Neural cell (in vitro differentiated cells): ENCODE measurements around the gene FGF14. TPM values are rescaled to one million over a fixed set of nuclear protein-coding genes. Genes with fewer than 3 reads are reported as not detected.

Experiments used
- H2AFZ ChIP-seq: fragments of 200-600, 300-800 bp; sonication (generic), shearing (Covaris generic); 2 replicates; pipeline ENCODE4 v1.6.0; 2014; ENCODE audit warnings: low read depth, mild to moderate bottlenecking, antibody characterized with exemption, low read length, moderate library complexity
- H3F3A ChIP-seq: fragments of 200-600 bp; shearing (Covaris generic); 2 replicates; pipeline ENCODE4 v1.6.1; 2016; ENCODE audit warnings: mild to moderate bottlenecking, moderate library complexity, mixed read lengths, antibody characterized with exemption, low read length; ENCODE audit not compliant: insufficient read depth, poor library complexity, severe bottlenecking
- H3K27ac ChIP-seq: fragments of 200-600, 300-800 bp; sonication (generic), shearing (Covaris generic); 2 replicates; pipeline ENCODE4 v1.5.1; 2014; ENCODE audit warnings: mild to moderate bottlenecking, low read length, moderate library complexity
- H3K27me3 ChIP-seq: fragments of 300-800, 200-600 bp; sonication (generic), shearing (Covaris generic); 2 replicates; pipeline ENCODE4 v1.6.0; 2014; ENCODE audit warnings: mild to moderate bottlenecking, low read depth, low read length, moderate library complexity; ENCODE audit not compliant: insufficient read depth
- H3K36me3 ChIP-seq: fragments of 300-800, 200-600 bp; sonication (generic), shearing (Covaris generic); 2 replicates; pipeline ENCODE4 v1.5.1; 2014; ENCODE audit warnings: mild to moderate bottlenecking, antibody characterized with exemption, low read length, moderate library complexity; ENCODE audit not compliant: insufficient read depth
- H3K4me2 ChIP-seq: fragments of 300-800, 200-600 bp; sonication (generic), shearing (Covaris generic); 2 replicates; pipeline ENCODE4 v1.6.0; 2014; ENCODE audit warnings: mild to moderate bottlenecking, low read length
- H3K4me3 ChIP-seq: fragments of 300-800, 200-600 bp; sonication (generic), shearing (Covaris generic); 2 replicates; pipeline ENCODE4 v1.5.1; 2014; ENCODE audit warnings: mild to moderate bottlenecking, low read length, moderate library complexity
- H3K79me2 ChIP-seq: fragments of 200-600 bp; shearing (Covaris generic); replicated peaks from 2 replicates; pipeline ENCODE4 v1.6.0; 2014; ENCODE audit warnings: mild to moderate bottlenecking, low read length, moderate library complexity; ENCODE audit not compliant: insufficient read depth
- H3K9ac ChIP-seq: fragments of 300-800, 200-600 bp; sonication (generic), shearing (Covaris generic); 2 replicates; pipeline ENCODE4 v1.6.1; 2016; ENCODE audit warnings: mild to moderate bottlenecking, low read length, mixed read lengths
- H3K9me2 ChIP-seq: fragments of 200-600 bp; shearing (Covaris generic); 2 replicates; pipeline ENCODE4 v1.6.1; 2016; ENCODE audit warnings: mild to moderate bottlenecking, low read length, mixed read lengths; ENCODE audit not compliant: insufficient read depth
- H3K9me3 ChIP-seq: fragments of 200-600, 300-800 bp; sonication (generic), shearing (Covaris generic); 2 replicates; pipeline ENCODE4 v1.6.1; 2016; ENCODE audit warnings: mild to moderate bottlenecking, mixed run types, low read length, moderate library complexity, mixed read lengths
- H4K20me1 ChIP-seq: fragments of 200-600 bp; shearing (Covaris generic); 2 replicates; pipeline ENCODE4 v1.6.1; 2016; ENCODE audit warnings: mild to moderate bottlenecking, mixed run types; ENCODE audit not compliant: insufficient read depth
- CTCF ChIP-seq: fragments of 450-650 bp; IDR thresholded peaks from 2 replicates; pipeline ENCODE4 v1.5.1; 2014; ENCODE audit warnings: antibody characterized with exemption, mild to moderate bottlenecking, moderate library complexity; ENCODE audit not compliant: poor library complexity, severe bottlenecking
- EP300 ChIP-seq: fragments of 450-650 bp; conservative IDR thresholded peaks from 2 replicates; pipeline ENCODE4 v1.6.1; 2014; ENCODE audit warnings: antibody characterized with exemption, mild to moderate bottlenecking, moderate library complexity; ENCODE audit not compliant: poor library complexity, severe bottlenecking
- EZH2 ChIP-seq: fragments of 200-600, 300-800 bp; shearing (Covaris generic), sonication (generic); IDR thresholded peaks from 2 replicates; pipeline ENCODE4 v1.6.1; 2014; ENCODE audit warnings: antibody characterized with exemption, low read length, borderline replicate concordance, mild to moderate bottlenecking; ENCODE audit not compliant: insufficient read depth, poor library complexity, severe bottlenecking
- MXI1 ChIP-seq: fragments of 450-650 bp; conservative IDR thresholded peaks from 2 replicates; pipeline ENCODE4 v1.6.1; 2014; ENCODE audit warnings: antibody characterized with exemption, mild to moderate bottlenecking; ENCODE audit not compliant: poor library complexity, severe bottlenecking
- POLR2AphosphoS5 ChIP-seq: IDR thresholded peaks from 2 replicates; pipeline ENCODE4 v1.6.1; 2012
- RAD21 ChIP-seq: fragments of 450-650 bp; conservative IDR thresholded peaks from 2 replicates; pipeline ENCODE4 v1.6.1; 2014; ENCODE audit warnings: antibody characterized with exemption, mild to moderate bottlenecking, moderate library complexity
- SMC3 ChIP-seq: fragments of 450-650 bp; conservative IDR thresholded peaks from 2 replicates; pipeline ENCODE4 v1.6.1; 2014; ENCODE audit warnings: antibody characterized with exemption, mild to moderate bottlenecking, moderate library complexity; ENCODE audit not compliant: poor library complexity
- TAF1 ChIP-seq: IDR thresholded peaks from 2 replicates; pipeline ENCODE4 v1.6.1; 2012; ENCODE audit warnings: low read depth
- polyA plus RNA-seq: library from polyadenylated mRNA; depleted of rRNA; stranded (reverse); fragments of >200 nt; gene quantifications from 2 replicates; pipeline ENCODE4 v1.2.3, GENCODE V29; 2014
- TF ChIP-seq, protein P1 (sequence below): IDR thresholded peaks from 2 replicates; pipeline ENCODE4 v1.6.1; 2012; ENCODE audit warnings: borderline replicate concordance

Gene FGF14
- polyA plus RNA-seq, 1 donor from 2014 or later = 36.4 TPM

DNA sequence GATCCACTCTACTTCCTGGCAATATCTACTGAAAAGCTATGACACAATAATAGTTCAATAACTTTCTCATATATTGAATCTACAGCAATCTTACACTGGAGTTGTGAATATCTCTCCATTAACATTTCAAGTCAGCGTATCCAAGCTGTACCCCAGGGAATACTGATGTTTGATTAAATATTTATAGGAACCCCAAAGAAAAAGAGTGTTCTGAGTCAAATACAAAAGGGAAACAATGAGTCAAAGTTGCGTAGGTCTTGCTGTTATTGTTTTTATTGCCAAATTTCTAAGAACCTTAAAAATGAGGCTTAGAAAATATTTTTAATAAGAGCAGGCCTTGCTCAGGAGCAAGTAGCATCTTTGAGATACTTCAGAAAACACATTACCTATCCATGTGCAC is 415.5 kb downstream of the FGF14 start (continued):
- no peak for TF ChIP-seq TAF1
- no peak for TF ChIP-seq MXI1
- TF ChIP-seq POLR2AphosphoS5 = no peak

GRCh38 chr13:101985321-101985720 is 416.5 kb downstream of the FGF14 start:
- no peak overlapping the region for H3K4me2 ChIP-seq
- no peaks in the 10 kb centered on the region for H3K9me2 ChIP-seq
- peak overlapping the region; percentile 11 for H2AFZ ChIP-seq
- no peak overlapping the region for H3K9ac ChIP-seq
- H3F3A ChIP-seq = no peaks in the 10 kb centered on the region
- H3K9me3 ChIP-seq = no peaks in the 10 kb centered on the region
- H3K36me3 ChIP-seq = no peaks in the 10 kb centered on the region
- H3K27me3 ChIP-seq = no peaks in the 10 kb centered on the region
- H3K79me2 ChIP-seq = no peaks in the 10 kb centered on the region
- H3K27ac ChIP-seq = peak overlapping the region; percentile 44
- H4K20me1 ChIP-seq = no peaks in the 10 kb centered on the region
- no peak overlapping the region for H3K4me3 ChIP-seq
- TF ChIP-seq, protein P1, sequence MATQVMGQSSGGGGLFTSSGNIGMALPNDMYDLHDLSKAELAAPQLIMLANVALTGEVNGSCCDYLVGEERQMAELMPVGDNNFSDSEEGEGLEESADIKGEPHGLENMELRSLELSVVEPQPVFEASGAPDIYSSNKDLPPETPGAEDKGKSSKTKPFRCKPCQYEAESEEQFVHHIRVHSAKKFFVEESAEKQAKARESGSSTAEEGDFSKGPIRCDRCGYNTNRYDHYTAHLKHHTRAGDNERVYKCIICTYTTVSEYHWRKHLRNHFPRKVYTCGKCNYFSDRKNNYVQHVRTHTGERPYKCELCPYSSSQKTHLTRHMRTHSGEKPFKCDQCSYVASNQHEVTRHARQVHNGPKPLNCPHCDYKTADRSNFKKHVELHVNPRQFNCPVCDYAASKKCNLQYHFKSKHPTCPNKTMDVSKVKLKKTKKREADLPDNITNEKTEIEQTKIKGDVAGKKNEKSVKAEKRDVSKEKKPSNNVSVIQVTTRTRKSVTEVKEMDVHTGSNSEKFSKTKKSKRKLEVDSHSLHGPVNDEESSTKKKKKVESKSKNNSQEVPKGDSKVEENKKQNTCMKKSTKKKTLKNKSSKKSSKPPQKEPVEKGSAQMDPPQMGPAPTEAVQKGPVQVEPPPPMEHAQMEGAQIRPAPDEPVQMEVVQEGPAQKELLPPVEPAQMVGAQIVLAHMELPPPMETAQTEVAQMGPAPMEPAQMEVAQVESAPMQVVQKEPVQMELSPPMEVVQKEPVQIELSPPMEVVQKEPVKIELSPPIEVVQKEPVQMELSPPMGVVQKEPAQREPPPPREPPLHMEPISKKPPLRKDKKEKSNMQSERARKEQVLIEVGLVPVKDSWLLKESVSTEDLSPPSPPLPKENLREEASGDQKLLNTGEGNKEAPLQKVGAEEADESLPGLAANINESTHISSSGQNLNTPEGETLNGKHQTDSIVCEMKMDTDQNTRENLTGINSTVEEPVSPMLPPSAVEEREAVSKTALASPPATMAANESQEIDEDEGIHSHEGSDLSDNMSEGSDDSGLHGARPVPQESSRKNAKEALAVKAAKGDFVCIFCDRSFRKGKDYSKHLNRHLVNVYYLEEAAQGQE = no peak
- TF ChIP-seq CTCF (no peak), MXI1 (no peak), POLR2AphosphoS5 (no peak), EP300 (no peak), TAF1 (no peak), EZH2 (no peak), SMC3 (no peak), RAD21 (no peak)

DNA sequence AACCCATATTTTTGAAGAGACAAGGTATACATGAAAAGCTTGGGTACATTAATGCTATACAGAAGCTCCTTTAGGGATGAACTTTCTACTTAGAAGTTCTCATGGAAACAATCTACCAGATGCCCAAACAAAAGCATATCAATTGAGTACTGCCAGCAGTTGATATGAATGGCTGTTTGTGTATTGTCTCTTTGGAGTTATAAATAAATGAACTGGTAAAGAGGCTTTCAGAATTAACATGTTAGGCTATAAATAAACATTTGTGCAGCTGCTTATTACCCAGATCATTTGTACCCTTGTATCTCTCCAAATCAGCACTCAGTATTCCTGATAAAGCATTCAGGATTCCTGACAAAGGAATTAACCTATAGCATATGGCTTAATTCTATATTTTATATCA is 418.9 kb downstream of the FGF14 start:
- H3K36me3 ChIP-seq = no peaks in the 10 kb centered on the region
- H3K9me2 ChIP-seq = no peaks in the 10 kb centered on the region
- no peak overlapping the region for H3K4me2 ChIP-seq
- TF ChIP-seq EP300 (no peak), POLR2AphosphoS5 (no peak), RAD21 (no peak), MXI1 (no peak), TAF1 (no peak)
- no peak overlapping the region for H3K9ac ChIP-seq
- H3K4me3 ChIP-seq = no peak overlapping the region
- H3K27me3 ChIP-seq = no peaks in the 10 kb centered on the region
- H3K9me3 ChIP-seq = no peaks in the 10 kb centered on the region
- no peak overlapping the region for H3K27ac ChIP-seq
- no peaks in the 10 kb centered on the region for H3F3A ChIP-seq
- no peaks in the 10 kb centered on the region for H4K20me1 ChIP-seq
- no peak overlapping the region for H2AFZ ChIP-seq
- H3K79me2 ChIP-seq = no peaks in the 10 kb centered on the region
